ENCODE data around the gene PTDSS2.

DNA sequence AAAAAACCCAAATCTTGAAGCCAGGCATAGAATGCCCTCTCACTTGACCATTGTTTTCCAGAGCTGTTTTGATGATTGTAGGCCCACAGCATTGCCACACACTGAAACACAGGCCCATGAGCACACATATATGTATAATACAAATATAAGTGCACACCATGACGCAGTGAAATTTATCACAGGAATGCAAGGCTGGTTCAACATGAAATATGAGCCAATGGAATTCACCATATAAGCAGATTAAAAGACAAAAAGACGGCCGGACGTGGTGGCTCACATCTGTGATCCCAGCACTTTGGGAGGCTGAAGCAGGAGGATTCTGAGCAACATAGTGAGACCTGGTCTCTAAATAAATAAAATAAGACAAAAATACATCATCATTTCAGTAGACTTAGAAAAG lies 66.3 kb downstream of the PTDSS2 start:
- no peak for TF ChIP-seq CTCF (IDR thresholded peaks at IDR 0.05)
- TF ChIP-seq POLR2AphosphoS5 (IDR thresholded peaks at IDR 0.05) = no peak
